Neural progenitor cell (in vitro differentiated cells): ENCODE measurements around the gene SH3TC1. TPM values are rescaled to one million over a fixed set of nuclear protein-coding genes. Genes with fewer than 3 reads are reported as not detected.
A peak's percentile ranks its signal among the peaks of the same experiment; 100 is the strongest.

ENCODE experiments used
- DNase-seq: peaks from one replicate; pipeline ENCODE4 v3.0.0-alpha.2; 2016; ENCODE audit warnings: low spot score
- H2AFZ ChIP-seq: fragments of 200-600 bp; sonication (generic); replicated peaks from 2 replicates; pipeline ENCODE4 v1.6.1; 2016; ENCODE audit warnings: antibody characterized with exemption
- H3F3A ChIP-seq: fragments of 200-600 bp; sonication (generic); 2 replicates; pipeline ENCODE4 v1.6.1; 2016; ENCODE audit warnings: antibody characterized with exemption, low read depth
- H3K27ac ChIP-seq: fragments of 200-600 bp; sonication (generic); 2 replicates; pipeline ENCODE4 v1.5.1; 2016; ENCODE audit warnings: mild to moderate bottlenecking
- H3K27me3 ChIP-seq: fragments of 200-600 bp; sonication (generic); 2 replicates; pipeline ENCODE4 v1.6.1; 2016; ENCODE audit warnings: mild to moderate bottlenecking, moderate library complexity
- H3K36me3 ChIP-seq: fragments of 200-600 bp; sonication (generic); 2 replicates; pipeline ENCODE4 v1.5.1; 2016
- H3K4me1 ChIP-seq: fragments of 200-600 bp; sonication (generic); 2 replicates; pipeline ENCODE4 v1.6.1; 2016; ENCODE audit warnings: mixed run types
- H3K4me2 ChIP-seq: fragments of 200-600 bp; sonication (generic); 2 replicates; pipeline ENCODE4 v1.6.1; 2016
- H3K4me3 ChIP-seq: fragments of 200-600 bp; sonication (generic); 2 replicates; pipeline ENCODE4 v1.5.1; 2016
- H3K79me2 ChIP-seq: fragments of 200-600 bp; sonication (generic); 2 replicates; pipeline ENCODE4 v1.6.1; 2016; ENCODE audit warnings: low read depth
- H3K9ac ChIP-seq: fragments of 200-600 bp; sonication (generic); 2 replicates; pipeline ENCODE4 v1.6.1; 2016
- H3K9me3 ChIP-seq: fragments of 200-600 bp; sonication (generic); 2 replicates; pipeline ENCODE4 v1.5.1; 2016; ENCODE audit warnings: low read depth
- H4K20me1 ChIP-seq: fragments of 200-600 bp; sonication (generic); 2 replicates; pipeline ENCODE4 v1.6.1; 2016; ENCODE audit warnings: low read depth
- H3K27ac Mint-ChIP-seq: 3 replicates; pipeline ENCODE4 v1.8.0; 2021; ENCODE audit warnings: mixed read lengths
- H3K27me3 Mint-ChIP-seq: 2 replicates; pipeline ENCODE4 v1.8.0; 2022; ENCODE audit warnings: low read depth, mild to moderate bottlenecking, inconsistent platforms, moderate library complexity, mixed read lengths; ENCODE audit not compliant: insufficient read depth
- H3K36me3 Mint-ChIP-seq: 3 replicates; pipeline ENCODE4 v1.8.0; 2021; ENCODE audit warnings: mixed read lengths
- H3K4me1 Mint-ChIP-seq: 3 replicates; pipeline ENCODE4 v1.8.0; 2021; ENCODE audit warnings: mixed read lengths
- H3K4me3 Mint-ChIP-seq: 3 replicates; pipeline ENCODE4 v1.8.0; 2021; ENCODE audit warnings: mild to moderate bottlenecking, moderate library complexity, mixed read lengths
- H3K9me3 Mint-ChIP-seq: 3 replicates; pipeline ENCODE4 v1.8.0; 2020; ENCODE audit warnings: mixed read lengths
- EZH2 ChIP-seq: fragments of 200-600 bp; sonication (generic); IDR thresholded peaks from 2 replicates; pipeline ENCODE4 v1.6.1; 2017; ENCODE audit warnings: antibody characterized with exemption, mild to moderate bottlenecking, moderate library complexity
- EZH2phosphoT487 ChIP-seq: fragments of 200-600 bp; sonication (generic); IDR thresholded peaks from 2 replicates; pipeline ENCODE4 v1.6.1; 2017; ENCODE audit warnings: antibody characterized with exemption
- total RNA-seq: library from RNA; depleted of rRNA; stranded (reverse); fragments of >200 nt; gene quantifications from 2 replicates; pipeline ENCODE4 v1.2.3, GENCODE V29; 2015; ENCODE audit warnings: low replicate concordance
- TF ChIP-seq, protein P1 (sequence below): fragments of 200-600 bp; sonication (generic); IDR thresholded peaks from 2 replicates; pipeline ENCODE4 v1.5.1; 2017; ENCODE audit warnings: antibody characterized with exemption, mild to moderate bottlenecking

SH3TC1 gene
- total RNA-seq, 1 donor from 2014 or later, result 0.22 TPM

GRCh38 chr4:8282742-8283141 lies 83.7 kb downstream of the SH3TC1 start:
- H3K79me2 ChIP-seq, result no peaks in the 10 kb centered on the region

GRCh38 chr4:8283161-8283560 lies 84.1 kb downstream of the SH3TC1 start:
- H3K27ac Mint-ChIP-seq, result peak overlapping the region; percentile 8
- H3K4me3 Mint-ChIP-seq, result no peak overlapping the region
- H3K9ac ChIP-seq, result no peak overlapping the region
- H3K4me2 ChIP-seq, result no peak overlapping the region
- H2AFZ ChIP-seq, result no peak overlapping the region
- no peaks in the 10 kb centered on the region for H3K36me3 ChIP-seq
- no peak overlapping the region for H3K27ac ChIP-seq
- peaks cover 15% of the 10 kb centered on the region for H3K4me1 Mint-ChIP-seq
- peaks cover 7% of the 10 kb centered on the region for H3K27me3 Mint-ChIP-seq
- no peaks in the 10 kb centered on the region for H3K4me1 ChIP-seq
- H3K9me3 ChIP-seq, result no peaks in the 10 kb centered on the region
- H3K36me3 Mint-ChIP-seq, result no peaks in the 10 kb centered on the region
- no peaks in the 10 kb centered on the region for H3K79me2 ChIP-seq
- H3F3A ChIP-seq, result no peaks in the 10 kb centered on the region
- H3K9me3 Mint-ChIP-seq, result no peaks in the 10 kb centered on the region
- TF ChIP-seq EZH2 (no peak), EZH2phosphoT487 (no peak)
- TF ChIP-seq, protein P1, sequence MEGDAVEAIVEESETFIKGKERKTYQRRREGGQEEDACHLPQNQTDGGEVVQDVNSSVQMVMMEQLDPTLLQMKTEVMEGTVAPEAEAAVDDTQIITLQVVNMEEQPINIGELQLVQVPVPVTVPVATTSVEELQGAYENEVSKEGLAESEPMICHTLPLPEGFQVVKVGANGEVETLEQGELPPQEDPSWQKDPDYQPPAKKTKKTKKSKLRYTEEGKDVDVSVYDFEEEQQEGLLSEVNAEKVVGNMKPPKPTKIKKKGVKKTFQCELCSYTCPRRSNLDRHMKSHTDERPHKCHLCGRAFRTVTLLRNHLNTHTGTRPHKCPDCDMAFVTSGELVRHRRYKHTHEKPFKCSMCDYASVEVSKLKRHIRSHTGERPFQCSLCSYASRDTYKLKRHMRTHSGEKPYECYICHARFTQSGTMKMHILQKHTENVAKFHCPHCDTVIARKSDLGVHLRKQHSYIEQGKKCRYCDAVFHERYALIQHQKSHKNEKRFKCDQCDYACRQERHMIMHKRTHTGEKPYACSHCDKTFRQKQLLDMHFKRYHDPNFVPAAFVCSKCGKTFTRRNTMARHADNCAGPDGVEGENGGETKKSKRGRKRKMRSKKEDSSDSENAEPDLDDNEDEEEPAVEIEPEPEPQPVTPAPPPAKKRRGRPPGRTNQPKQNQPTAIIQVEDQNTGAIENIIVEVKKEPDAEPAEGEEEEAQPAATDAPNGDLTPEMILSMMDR, result no peak
- no peak overlapping the region for H3K4me3 ChIP-seq
- H4K20me1 ChIP-seq, result no peaks in the 10 kb centered on the region
- DNase-seq, result no peak
- H3K27me3 ChIP-seq, result no peaks in the 10 kb centered on the region

More at GRCh38 chr4:8282742-8283141, 83.7 kb downstream of the SH3TC1 start:
- Histone ChIP-seq H3K27ac (no peak overlapping the region), H2AFZ (no peak overlapping the region), H3K9me3 (no peaks in the 10 kb centered on the region), H4K20me1 (no peaks in the 10 kb centered on the region), H3K27me3 (no peaks in the 10 kb centered on the region), H3K4me2 (no peak overlapping the region), H3K4me3 (no peak overlapping the region), H3K9ac (no peak overlapping the region), H3K36me3 (no peaks in the 10 kb centered on the region), H3F3A (no peaks in the 10 kb centered on the region), H3K4me1 (no peaks in the 10 kb centered on the region)
- Mint-ChIP-seq H3K4me3 (no peak overlapping the region), H3K27ac (peak overlapping the region; percentile 64), H3K27me3 (peaks cover 7% of the 10 kb centered on the region), H3K36me3 (no peaks in the 10 kb centered on the region), H3K4me1 (peaks cover 15% of the 10 kb centered on the region), H3K9me3 (no peaks in the 10 kb centered on the region)
- DNase-seq, result no peak
- TF ChIP-seq EZH2 (no peak), EZH2phosphoT487 (no peak)
- TF ChIP-seq, protein P1, result no peak

GRCh38 chr4:8283631-8284121 lies 84.6 kb downstream of the SH3TC1 start:
- no peak overlapping the region for H3K27ac ChIP-seq
- no peaks in the 10 kb centered on the region for H3K9me3 ChIP-seq
- H3K36me3 ChIP-seq, result no peaks in the 10 kb centered on the region
- Mint-ChIP-seq H3K4me1 (peaks cover 14% of the 10 kb centered on the region), H3K4me3 (no peak overlapping the region), H3K36me3 (no peaks in the 10 kb centered on the region), H3K27me3 (peaks cover 7% of the 10 kb centered on the region), H3K27ac (no peak overlapping the region), H3K9me3 (no peaks in the 10 kb centered on the region)
- DNase-seq, result no peak
- no peak overlapping the region for H2AFZ ChIP-seq
- H3K27me3 ChIP-seq, result no peaks in the 10 kb centered on the region
- H3K4me3 ChIP-seq, result no peak overlapping the region
- no peaks in the 10 kb centered on the region for H3F3A ChIP-seq
- no peaks in the 10 kb centered on the region for H3K79me2 ChIP-seq
- H3K4me2 ChIP-seq, result no peak overlapping the region
- H3K4me1 ChIP-seq, result no peaks in the 10 kb centered on the region
- H3K9ac ChIP-seq, result no peak overlapping the region
- no peaks in the 10 kb centered on the region for H4K20me1 ChIP-seq
- TF ChIP-seq EZH2phosphoT487, result no peak
- TF ChIP-seq, protein P1, result no peak
- TF ChIP-seq EZH2, result no peak
